Adrenal gland (tissue), 12 donors: ENCODE data around the gene GADD45B. TPM values are rescaled to one million over a fixed set of nuclear protein-coding genes. Genes with fewer than 3 reads are reported as not detected.

Experiments
- DNase-seq, 7 donors: peaks; one replicate each; pipeline ENCODE4 v3.0.0-alpha.2; 2019 to 2020
- H3K27ac ChIP-seq, 5 donors: fragments of 200-600 bp; sonication (generic) in 4 of 5; 1 replicate in 3 of 5; 2 replicates in 2 of 5; pipeline versions ENCODE4 v1.5.1 to v1.8.0; 2016 to 2020; ENCODE audit warnings: mild to moderate bottlenecking in 1 of 5
- H3K27me3 ChIP-seq: fragments of 200-600 bp; 2 replicates; pipeline ENCODE4 v1.8.0; 2021
- H3K36me3 ChIP-seq, 2 donors: fragments of 200-600 bp; replicated peaks in 1 of 2; 1 replicate in 1 of 2; 2 replicates in 1 of 2; pipeline versions ENCODE4 v1.5.1 to v1.8.0; 2018 to 2022
- H3K4me1 ChIP-seq, 2 donors: fragments of 200-600 bp; replicated peaks in 1 of 2; 1 replicate in 1 of 2; 2 replicates in 1 of 2; pipeline versions ENCODE4 v1.5.1 to v1.8.0; 2018 to 2021
- H3K4me3 ChIP-seq, 4 donors: fragments of 200-600 bp; sonication (generic) in 3 of 4; one replicate each; pipeline ENCODE4 v1.5.1; 2016 to 2018
- H3K9me3 ChIP-seq, 3 donors: fragments of 200-600 bp; sonication (generic) in 1 of 3; replicated peaks in 1 of 3; 1 replicate in 2 of 3; 2 replicates in 1 of 3; pipeline versions ENCODE4 v1.5.1 to v1.8.0; 2016 to 2021
- POLR2A ChIP-seq, 2 donors: fragments of 450-650 bp; IDR thresholded peaks; one replicate each; pipeline ENCODE4 v1.6.1; 2017; ENCODE audit warnings: antibody characterized with exemption in 2 of 2, mild to moderate bottlenecking in 2 of 2, moderate library complexity in 1 of 2
- WGBS, 4 donors: extraction: QIAGEN DNeasy Blood & Tissue Kit in 2 of 4; methylation state at CpG; one replicate each; pipeline versions ENCODE4 v1.1.5 to v1.1.7; 2013 to 2017; 5-methylcytosine and 5-hydroxymethylcytosine counted together
- intact Hi-C, 2 donors: fragments of 100-400 bp; cut with DNase I; formaldehyde crosslinking; loops; one replicate each; pipeline versions ENCODE4 v1.14.1 to v1.15.0; 2022 to 2023
- polyA plus RNA-seq, 3 donors: library from polyadenylated mRNA; stranded (reverse); fragments of 200-250 nt in 2 of 3; fragments of 350-450 nt in 1 of 3; fragmentation: Illumina TruSeq in 1 of 3; extraction: RNeasy Lipid Tissue Mini Kit (QIAGEN cat#74804) in 1 of 3; gene quantifications; one replicate each; pipeline ENCODE4 v1.2.3, GENCODE V29; 2013 to 2014
- total RNA-seq, 9 donors: library from RNA; depleted of rRNA in 4 of 9; stranded (reverse); fragments of >200 nt in 4 of 9; fragments of 120-200 nt in 1 of 9; fragmentation: NEBNext Ultra II Directional in 1 of 9; extraction: Animal tissue kit (Norgen Biotek cat#: 25700) in 1 of 9; gene quantifications; one replicate each; pipeline versions ENCODE4 v1.1.0 to v1.2.4, GENCODE V29; 2013 to 2023
- TF ChIP-seq, protein P1 (sequence below), 6 experiments: fragments of 450-650 bp in 4 of 6; fragments of 200-600 bp in 2 of 6; sonication (generic) in 1 of 6; IDR thresholded peaks; 1 replicate in 5 of 6; 2 replicates in 1 of 6; pipeline versions ENCODE4 v1.5.1 to v1.8.0; 2016 to 2021; ENCODE audit warnings: antibody characterized with exemption in 6 of 6, mild to moderate bottlenecking in 2 of 6, moderate library complexity in 1 of 6
- donor health status: healthy with polysubstance abuse.
- donor health status: Bipolar disorder and iron deficiency.
- donor health status: DM: yes; HTN: yes; CAD: no.
- donor health status: DM: no; HTN: no; CAD: no.
- donor health status: DM: no; HTN: no; CAD: no.
- donor health status: DM: yes; HTN: yes; CAD: no.

The GADD45B gene
- total and polyA plus RNA-seq, 12 donors = 14.1 to 132 (median 72.4) TPM

DNA sequence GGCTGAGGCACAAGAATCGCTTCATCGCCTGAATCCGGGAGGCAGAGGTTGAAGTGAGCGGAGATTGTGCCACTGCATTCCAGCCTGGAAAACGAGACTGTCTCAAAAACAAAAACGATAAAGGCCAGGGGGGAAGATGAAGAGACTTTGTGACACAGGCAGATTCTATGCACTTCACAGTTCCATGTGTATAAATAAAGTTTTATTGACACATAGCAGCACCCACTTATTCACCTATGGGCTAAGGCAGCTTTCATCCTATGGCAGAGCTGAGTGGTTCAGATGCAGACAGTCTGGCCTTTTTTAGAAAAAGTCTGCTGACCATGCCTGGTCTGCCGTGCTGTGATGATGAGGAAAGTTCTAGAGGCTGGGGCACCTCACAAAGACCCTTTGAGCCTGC lies 24.8 kb upstream of the GADD45B start:
- 90 to 95% (median 94%) methylated on average over 7 of the region's 7 CpGs for WGBS, 4 donors
- Histone ChIP-seq H3K36me3 (no peaks in the 10 kb centered on the region), H3K4me3 (no peak overlapping the region), H3K4me1 (peaks cover 6 to 8% of the 10 kb centered on the region in 2 donors), H3K27me3 (no peaks in the 10 kb centered on the region), H3K27ac (no peak overlapping the region), H3K9me3 (no peaks in the 10 kb centered on the region)
- intact Hi-C loops = no loop called here
- TF ChIP-seq, protein P1, sequence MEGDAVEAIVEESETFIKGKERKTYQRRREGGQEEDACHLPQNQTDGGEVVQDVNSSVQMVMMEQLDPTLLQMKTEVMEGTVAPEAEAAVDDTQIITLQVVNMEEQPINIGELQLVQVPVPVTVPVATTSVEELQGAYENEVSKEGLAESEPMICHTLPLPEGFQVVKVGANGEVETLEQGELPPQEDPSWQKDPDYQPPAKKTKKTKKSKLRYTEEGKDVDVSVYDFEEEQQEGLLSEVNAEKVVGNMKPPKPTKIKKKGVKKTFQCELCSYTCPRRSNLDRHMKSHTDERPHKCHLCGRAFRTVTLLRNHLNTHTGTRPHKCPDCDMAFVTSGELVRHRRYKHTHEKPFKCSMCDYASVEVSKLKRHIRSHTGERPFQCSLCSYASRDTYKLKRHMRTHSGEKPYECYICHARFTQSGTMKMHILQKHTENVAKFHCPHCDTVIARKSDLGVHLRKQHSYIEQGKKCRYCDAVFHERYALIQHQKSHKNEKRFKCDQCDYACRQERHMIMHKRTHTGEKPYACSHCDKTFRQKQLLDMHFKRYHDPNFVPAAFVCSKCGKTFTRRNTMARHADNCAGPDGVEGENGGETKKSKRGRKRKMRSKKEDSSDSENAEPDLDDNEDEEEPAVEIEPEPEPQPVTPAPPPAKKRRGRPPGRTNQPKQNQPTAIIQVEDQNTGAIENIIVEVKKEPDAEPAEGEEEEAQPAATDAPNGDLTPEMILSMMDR (IDR thresholded peaks at IDR 0.05) = no peak
- TF ChIP-seq POLR2A (IDR thresholded peaks at IDR 0.05) = no peak
- no peak for DNase-seq

DNA sequence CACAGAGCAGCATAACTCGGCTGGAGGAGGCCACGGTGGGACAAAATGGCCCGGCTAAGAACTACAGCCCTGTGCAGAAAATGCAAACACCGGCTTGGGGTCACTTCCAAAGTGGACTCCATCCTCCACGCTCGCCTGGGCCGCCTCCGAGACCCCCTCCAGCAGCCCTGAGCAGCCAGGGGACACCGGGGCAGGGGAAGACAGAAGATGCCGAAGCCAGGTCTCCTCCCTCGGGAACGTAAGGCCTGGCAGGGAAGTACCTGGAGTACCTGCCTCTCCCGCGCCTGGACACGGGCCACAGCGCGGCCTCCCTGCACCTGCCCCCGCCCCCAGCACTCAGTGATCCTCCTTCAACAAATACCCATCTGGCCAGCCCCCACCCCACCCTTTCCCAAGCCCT lies 24.2 kb upstream of the GADD45B start:
- intact Hi-C loops = no loop called here
- peaks cover 6 to 8% of the 10 kb centered on the region in 2 donors for H3K4me1 ChIP-seq
- H3K27ac ChIP-seq = no peak overlapping the region
- no peaks in the 10 kb centered on the region for H3K36me3 ChIP-seq
- no peak for DNase-seq
- no peak overlapping the region for H3K4me3 ChIP-seq
- TF ChIP-seq POLR2A (IDR thresholded peaks at IDR 0.05) = no peak
- TF ChIP-seq, protein P1 (IDR thresholded peaks at IDR 0.05) = no peak
- H3K9me3 ChIP-seq = no peaks in the 10 kb centered on the region
- 97 to 99% (median 98%) methylated on average over 13 to 18 of the region's 18 CpGs for WGBS, 4 donors
- no peaks in the 10 kb centered on the region for H3K27me3 ChIP-seq

DNA sequence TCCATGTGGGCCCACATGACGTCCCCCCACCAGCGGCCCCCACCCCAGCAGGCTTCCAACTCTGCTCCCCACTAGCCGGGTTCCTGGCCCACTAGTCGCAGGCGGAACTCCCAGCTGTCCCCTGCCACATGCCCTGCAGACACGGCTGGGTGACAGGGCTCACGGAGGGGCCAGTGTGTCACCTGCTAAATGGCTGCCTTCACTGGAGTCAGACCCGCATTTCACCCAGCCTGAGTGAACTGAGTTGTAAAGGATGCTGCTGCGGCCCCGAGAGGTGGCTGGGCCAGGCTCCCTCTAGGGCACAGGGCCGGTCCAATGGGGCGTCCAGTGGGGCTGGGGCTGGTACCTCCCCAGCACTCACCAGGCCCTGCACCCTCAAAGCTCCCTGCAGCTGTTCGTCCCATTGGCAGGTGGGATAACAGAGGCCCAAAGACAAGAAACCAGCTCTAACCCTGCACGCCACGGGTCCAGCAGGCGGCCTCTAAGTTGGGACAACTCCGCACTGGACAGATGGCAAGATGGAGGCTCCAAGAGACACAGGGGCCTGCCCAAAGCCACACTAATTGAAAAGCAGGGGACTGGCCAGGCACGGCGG lies 22.4 kb upstream of the GADD45B start:
- Histone ChIP-seq H3K9me3 (no peaks in the 10 kb centered on the region), H3K36me3 (no peaks in the 10 kb centered on the region), H3K4me1 (peaks cover 12 to 15% of the 10 kb centered on the region in 2 donors), H3K27me3 (no peaks in the 10 kb centered on the region), H3K27ac (no peak overlapping the region), H3K4me3 (no peak overlapping the region)
- WGBS, 4 donors = 92 to 98% (median 94%) methylated on average over 8 to 19 of the region's 19 CpGs
- TF ChIP-seq POLR2A (IDR thresholded peaks at IDR 0.05) = no peak
- TF ChIP-seq, protein P1 (IDR thresholded peaks at IDR 0.05) = no peak
- intact Hi-C loops = no loop called here
- no peak for DNase-seq

DNA sequence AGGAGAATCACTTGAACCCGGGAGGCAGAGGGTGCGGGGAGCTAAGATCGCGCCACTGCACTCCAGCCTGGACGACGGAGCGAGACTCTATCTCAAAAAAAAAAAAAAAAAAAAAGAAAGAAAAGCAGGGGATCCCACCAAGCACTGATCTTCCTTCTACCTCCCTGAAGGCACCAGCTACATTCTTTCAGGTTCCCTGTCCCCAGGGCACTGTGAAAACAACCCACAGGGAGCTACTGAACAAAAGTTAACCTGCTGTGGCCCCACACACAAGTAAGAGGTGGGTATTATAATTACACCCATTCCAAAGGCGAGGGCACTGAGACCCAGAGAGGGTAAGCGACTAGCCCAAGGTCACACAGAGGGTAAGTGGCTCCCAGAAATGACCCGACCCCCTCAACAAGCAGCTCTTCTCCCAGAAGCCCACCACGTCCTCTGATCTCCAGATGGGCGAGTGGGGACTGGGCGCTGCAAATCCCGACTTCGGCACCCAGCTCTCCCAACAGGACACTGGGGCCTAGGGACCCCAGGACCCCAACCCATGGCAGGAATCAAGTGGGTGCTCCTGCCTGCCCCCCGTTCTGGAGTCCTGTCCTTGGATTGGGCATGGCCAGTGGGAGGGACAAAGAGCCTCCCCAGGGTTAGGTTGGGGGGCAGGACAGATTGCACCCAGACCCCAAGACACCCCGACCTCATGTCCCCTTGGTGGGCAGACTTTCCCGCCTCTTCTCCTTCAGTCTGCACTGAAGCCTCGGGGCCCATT lies 21.5 kb upstream of the GADD45B start:
- Histone ChIP-seq H3K36me3 (no peaks in the 10 kb centered on the region), H3K27me3 (no peaks in the 10 kb centered on the region), H3K4me1 (peaks cover 12 to 15% of the 10 kb centered on the region in 2 donors), H3K9me3 (no peaks in the 10 kb centered on the region), H3K4me3 (no peak overlapping the region), H3K27ac (no peak overlapping the region)
- DNase-seq = no peak
- 93 to 95% (median 94%) methylated on average over 15 to 19 of the region's 19 CpGs for WGBS, 4 donors
- intact Hi-C loops = no loop called here
- TF ChIP-seq, protein P1 (IDR thresholded peaks at IDR 0.05) = no peak
- no peak for TF ChIP-seq POLR2A (IDR thresholded peaks at IDR 0.05)
